ENCODE measurements around the gene GPATCH8.

Gene GPATCH8

GRCh38 chr17:44363613-44364159, 139.5 kb downstream of the GPATCH8 start, which contains the start of gene FAM171A2:
Gene FAM171A2, minus strand, starts transcription at chr17:44363853. Its CDS starts 139 bp downstream, at chr17:44363714.
- Histone ChIP-seq H3K9me3 (ENCODE audit: insufficient read depth, low read depth, low read length) (no peaks in the 10 kb centered on the region), H3F3A (ENCODE audit: low read depth) (no peaks in the 10 kb centered on the region), H3K9ac (ENCODE audit: low read depth, low read length, poor library complexity, severe bottlenecking) (peak within 1 kb of the TSS; percentile 87), H3K4me3 (ENCODE audit: low read length, poor library complexity, severe bottlenecking) (peak within 1 kb of the TSS; percentile 90), H3K4me1 (ENCODE audit: insufficient read depth, low read length, poor library complexity, severe bottlenecking) (peaks cover 10% of the 10 kb centered on the region), H2AFZ (ENCODE audit: low read length) (peak within 1 kb of the TSS; percentile 99), H3K9me2 (replicated peaks; ENCODE audit: low read depth, low read length) (no peaks in the 10 kb centered on the region), H3K79me2 (ENCODE audit: insufficient read depth, low read length) (peaks cover 4% of the 10 kb centered on the region; the same call in 1 of the 2 replicates), H3K27me3 (ENCODE audit: insufficient read depth, low read length, poor library complexity, severe bottlenecking) (no peaks in the 10 kb centered on the region), H3K36me3 (ENCODE audit: insufficient read depth, low read length) (no peaks in the 10 kb centered on the region), H3K4me2 (ENCODE audit: low read depth, low read length, poor library complexity, severe bottlenecking) (peak within 1 kb of the TSS; percentile 89), H4K20me1 (ENCODE audit: insufficient read depth, low read length, poor library complexity, severe bottlenecking) (no peaks in the 10 kb centered on the region)
- TF ChIP-seq CTCF (conservative IDR thresholded peaks at IDR 0.05; ENCODE audit: low read length): peak; percentile 56
- no peak for TF ChIP-seq EZH2phosphoT487 (IDR thresholded peaks at IDR 0.05; ENCODE audit: borderline replicate concordance)

GRCh38 chr17:44362949-44363612, 140.1 kb downstream of the GPATCH8 start:
- Histone ChIP-seq H3F3A (ENCODE audit: low read depth) (no peaks in the 10 kb centered on the region), H3K36me3 (ENCODE audit: insufficient read depth, low read length) (no peaks in the 10 kb centered on the region), H3K4me3 (ENCODE audit: low read length, poor library complexity, severe bottlenecking) (peak overlapping the region; percentile 90), H3K27me3 (ENCODE audit: insufficient read depth, low read length, poor library complexity, severe bottlenecking) (no peaks in the 10 kb centered on the region), H4K20me1 (ENCODE audit: insufficient read depth, low read length, poor library complexity, severe bottlenecking) (no peaks in the 10 kb centered on the region), H2AFZ (ENCODE audit: low read length) (peak overlapping the region; percentile 99), H3K79me2 (ENCODE audit: insufficient read depth, low read length) (peaks cover 4% of the 10 kb centered on the region; the same call in 1 of the 2 replicates), H3K4me1 (ENCODE audit: insufficient read depth, low read length, poor library complexity, severe bottlenecking) (peaks cover 10% of the 10 kb centered on the region), H3K4me2 (ENCODE audit: low read depth, low read length, poor library complexity, severe bottlenecking) (peak overlapping the region; percentile 89), H3K9ac (ENCODE audit: low read depth, low read length, poor library complexity, severe bottlenecking) (peak overlapping the region; percentile 87), H3K9me3 (ENCODE audit: insufficient read depth, low read depth, low read length) (no peaks in the 10 kb centered on the region), H3K9me2 (replicated peaks; ENCODE audit: low read depth, low read length) (no peaks in the 10 kb centered on the region)
- TF ChIP-seq EZH2phosphoT487 (IDR thresholded peaks at IDR 0.05; ENCODE audit: borderline replicate concordance): no peak
- no peak for TF ChIP-seq CTCF (conservative IDR thresholded peaks at IDR 0.05; ENCODE audit: low read length)

GRCh38 chr17:44362459-44362948, 140.7 kb downstream of the GPATCH8 start:
- no peaks in the 10 kb centered on the region for H3F3A ChIP-seq (ENCODE audit: low read depth)

More at GRCh38 chr17:44362459-44362948, 140.7 kb downstream of the GPATCH8 start:
- Histone ChIP-seq H3K9me2 (replicated peaks; ENCODE audit: low read depth, low read length) (no peaks in the 10 kb centered on the region), H4K20me1 (ENCODE audit: insufficient read depth, low read length, poor library complexity, severe bottlenecking) (no peaks in the 10 kb centered on the region), H3K9ac (ENCODE audit: low read depth, low read length, poor library complexity, severe bottlenecking) (peak overlapping the region; percentile 87), H3K36me3 (ENCODE audit: insufficient read depth, low read length) (no peaks in the 10 kb centered on the region), H3K27me3 (ENCODE audit: insufficient read depth, low read length, poor library complexity, severe bottlenecking) (no peaks in the 10 kb centered on the region), H3K4me3 (ENCODE audit: low read length, poor library complexity, severe bottlenecking) (peak overlapping the region; percentile 90), H3K4me2 (ENCODE audit: low read depth, low read length, poor library complexity, severe bottlenecking) (peak overlapping the region; percentile 89), H2AFZ (ENCODE audit: low read length) (no peak overlapping the region), H3K79me2 (ENCODE audit: insufficient read depth, low read length) (peaks cover 4% of the 10 kb centered on the region; the same call in 1 of the 2 replicates), H3K9me3 (ENCODE audit: insufficient read depth, low read depth, low read length) (no peaks in the 10 kb centered on the region), H3K4me1 (ENCODE audit: insufficient read depth, low read length, poor library complexity, severe bottlenecking) (peaks cover 10% of the 10 kb centered on the region)
- TF ChIP-seq CTCF (conservative IDR thresholded peaks at IDR 0.05; ENCODE audit: low read length): no peak
- no peak for TF ChIP-seq EZH2phosphoT487 (IDR thresholded peaks at IDR 0.05; ENCODE audit: borderline replicate concordance)
